Thyroid gland (tissue), 4 donors: ENCODE measurements around the gene KCMF1.

Experiments
- POLR2A ChIP-seq, 2 donors: fragments of 450-650 bp; IDR thresholded peaks; one replicate each; pipeline ENCODE4 v1.6.1; 2017; ENCODE audit warnings: antibody characterized with exemption in 2 of 2, mild to moderate bottlenecking in 2 of 2, moderate library complexity in 1 of 2
- TF ChIP-seq, protein P1 (sequence below), 6 experiments: fragments of 200-600 bp in 3 of 6; fragments of 450-650 bp in 3 of 6; sonication (generic) in 3 of 6; IDR thresholded peaks; one replicate each; pipeline ENCODE4 v1.5.1; 2016 to 2019; ENCODE audit warnings: antibody characterized with exemption in 6 of 6, mild to moderate bottlenecking in 2 of 6, inconsistent platforms in 1 of 6, moderate library complexity in 1 of 6

DNA sequence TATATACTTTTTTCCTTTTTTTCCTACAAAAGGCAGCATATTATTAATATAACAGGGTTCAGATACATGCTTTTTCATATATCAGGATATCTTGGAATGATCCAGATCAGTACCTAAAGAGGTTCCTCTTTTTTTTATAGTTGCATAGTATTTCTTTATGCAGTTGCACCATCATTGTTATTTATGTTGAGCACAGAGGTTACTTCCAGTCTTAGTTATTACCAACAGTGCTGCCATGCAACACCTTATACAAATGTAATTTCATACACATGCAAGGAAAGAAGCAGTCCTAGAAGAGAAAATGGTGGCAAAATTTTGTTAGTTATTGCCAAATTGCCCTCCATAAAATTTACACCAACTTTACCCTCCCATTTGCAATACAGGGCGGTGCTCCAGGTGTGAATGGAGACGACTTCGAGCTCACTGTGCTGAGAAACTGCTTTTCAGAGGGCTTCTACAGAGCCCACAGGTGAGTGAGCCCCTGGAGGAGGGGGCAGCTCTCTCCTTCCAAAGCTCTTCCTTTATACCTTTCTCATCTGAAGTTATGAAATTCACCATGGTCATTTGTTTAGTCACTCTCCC, 30.0 kb upstream of the KCMF1 start:
- TF ChIP-seq, protein P1, sequence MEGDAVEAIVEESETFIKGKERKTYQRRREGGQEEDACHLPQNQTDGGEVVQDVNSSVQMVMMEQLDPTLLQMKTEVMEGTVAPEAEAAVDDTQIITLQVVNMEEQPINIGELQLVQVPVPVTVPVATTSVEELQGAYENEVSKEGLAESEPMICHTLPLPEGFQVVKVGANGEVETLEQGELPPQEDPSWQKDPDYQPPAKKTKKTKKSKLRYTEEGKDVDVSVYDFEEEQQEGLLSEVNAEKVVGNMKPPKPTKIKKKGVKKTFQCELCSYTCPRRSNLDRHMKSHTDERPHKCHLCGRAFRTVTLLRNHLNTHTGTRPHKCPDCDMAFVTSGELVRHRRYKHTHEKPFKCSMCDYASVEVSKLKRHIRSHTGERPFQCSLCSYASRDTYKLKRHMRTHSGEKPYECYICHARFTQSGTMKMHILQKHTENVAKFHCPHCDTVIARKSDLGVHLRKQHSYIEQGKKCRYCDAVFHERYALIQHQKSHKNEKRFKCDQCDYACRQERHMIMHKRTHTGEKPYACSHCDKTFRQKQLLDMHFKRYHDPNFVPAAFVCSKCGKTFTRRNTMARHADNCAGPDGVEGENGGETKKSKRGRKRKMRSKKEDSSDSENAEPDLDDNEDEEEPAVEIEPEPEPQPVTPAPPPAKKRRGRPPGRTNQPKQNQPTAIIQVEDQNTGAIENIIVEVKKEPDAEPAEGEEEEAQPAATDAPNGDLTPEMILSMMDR (IDR thresholded peaks at IDR 0.05): no peak
- TF ChIP-seq POLR2A (IDR thresholded peaks at IDR 0.05): no peak
